Endothelial cell (in vitro differentiated cells): ENCODE measurements around the gene ACSS1. TPM values are rescaled to one million over a fixed set of nuclear protein-coding genes. Genes with fewer than 3 reads are reported as not detected.

Experiments used
- DNase-seq: peaks from one replicate; pipeline ENCODE4 v3.0.0; 2021; ENCODE audit warnings: low spot score
- H3K27ac Mint-ChIP-seq: one replicate; pipeline ENCODE4 v1.8.0; 2021; ENCODE audit warnings: mixed read lengths, inconsistent platforms; ENCODE audit not compliant: unreplicated experiment
- H3K27me3 Mint-ChIP-seq: one replicate; pipeline ENCODE4 v1.8.0; 2021; ENCODE audit warnings: mild to moderate bottlenecking, moderate library complexity, mixed read lengths, inconsistent platforms; ENCODE audit not compliant: unreplicated experiment
- H3K36me3 Mint-ChIP-seq: one replicate; pipeline ENCODE4 v1.8.0; 2021; ENCODE audit warnings: mild to moderate bottlenecking, low read depth, mixed read lengths, inconsistent platforms; ENCODE audit not compliant: unreplicated experiment
- H3K4me1 Mint-ChIP-seq: one replicate; pipeline ENCODE4 v1.8.0; 2021; ENCODE audit warnings: mild to moderate bottlenecking, mixed read lengths, inconsistent platforms; ENCODE audit not compliant: unreplicated experiment
- H3K4me3 Mint-ChIP-seq: one replicate; pipeline ENCODE4 v1.8.0; 2021; ENCODE audit warnings: mild to moderate bottlenecking, mixed read lengths, inconsistent platforms; ENCODE audit not compliant: unreplicated experiment
- H3K9me3 Mint-ChIP-seq: one replicate; pipeline ENCODE4 v1.8.0; 2021; ENCODE audit warnings: mixed read lengths, inconsistent platforms; ENCODE audit not compliant: unreplicated experiment
- total RNA-seq: library from RNA; stranded (reverse); fragmentation: NEBNext Ultra II Directional; extraction: Animal tissue kit (Norgen Biotek cat#: 25700); gene quantifications from one replicate; pipeline ENCODE4 v1.2.1, GENCODE V29; 2021; ENCODE audit not compliant: unreplicated experiment
- TF ChIP-seq, protein P1 (sequence below): fragments of 200-600 bp; sonication (generic); IDR thresholded peaks from one replicate; pipeline ENCODE4 v1.5.0; 2021; ENCODE audit warnings: antibody characterized with exemption; ENCODE audit not compliant: unreplicated experiment

The ACSS1 gene
- total RNA-seq, 1 donor from 2014 or later: 15.5 TPM

DNA sequence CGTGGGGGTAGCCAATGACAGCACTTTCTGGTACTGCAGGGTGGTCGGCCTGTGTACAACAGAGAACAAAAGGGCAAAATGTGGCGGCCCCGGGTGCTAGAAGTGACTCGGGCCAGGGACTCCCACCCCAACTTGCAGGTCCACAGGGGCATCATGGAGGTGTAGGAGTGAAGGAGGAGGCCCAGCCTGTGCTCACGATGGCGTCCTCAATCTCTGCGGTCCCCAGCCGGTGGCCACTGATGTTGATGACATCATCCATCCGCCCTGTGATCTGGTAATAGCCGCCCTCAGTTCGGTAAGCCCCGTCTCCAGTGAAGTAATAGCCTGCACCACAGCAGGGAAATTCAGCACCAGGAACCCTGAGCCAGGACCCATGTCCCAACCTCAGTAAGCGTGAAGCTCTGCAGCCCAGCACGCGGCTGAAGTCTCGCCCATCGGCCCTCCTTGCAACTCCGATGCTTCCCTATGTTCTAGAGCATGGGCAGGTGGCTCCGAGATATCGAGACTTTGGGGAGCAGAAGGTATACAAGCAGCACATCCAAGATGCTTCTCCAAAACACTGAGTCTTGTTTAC, 45.2 kb downstream of the ACSS1 start:
- H3K27ac Mint-ChIP-seq: no peak overlapping the region
- no peak overlapping the region for H3K4me3 Mint-ChIP-seq
- TF ChIP-seq, protein P1, sequence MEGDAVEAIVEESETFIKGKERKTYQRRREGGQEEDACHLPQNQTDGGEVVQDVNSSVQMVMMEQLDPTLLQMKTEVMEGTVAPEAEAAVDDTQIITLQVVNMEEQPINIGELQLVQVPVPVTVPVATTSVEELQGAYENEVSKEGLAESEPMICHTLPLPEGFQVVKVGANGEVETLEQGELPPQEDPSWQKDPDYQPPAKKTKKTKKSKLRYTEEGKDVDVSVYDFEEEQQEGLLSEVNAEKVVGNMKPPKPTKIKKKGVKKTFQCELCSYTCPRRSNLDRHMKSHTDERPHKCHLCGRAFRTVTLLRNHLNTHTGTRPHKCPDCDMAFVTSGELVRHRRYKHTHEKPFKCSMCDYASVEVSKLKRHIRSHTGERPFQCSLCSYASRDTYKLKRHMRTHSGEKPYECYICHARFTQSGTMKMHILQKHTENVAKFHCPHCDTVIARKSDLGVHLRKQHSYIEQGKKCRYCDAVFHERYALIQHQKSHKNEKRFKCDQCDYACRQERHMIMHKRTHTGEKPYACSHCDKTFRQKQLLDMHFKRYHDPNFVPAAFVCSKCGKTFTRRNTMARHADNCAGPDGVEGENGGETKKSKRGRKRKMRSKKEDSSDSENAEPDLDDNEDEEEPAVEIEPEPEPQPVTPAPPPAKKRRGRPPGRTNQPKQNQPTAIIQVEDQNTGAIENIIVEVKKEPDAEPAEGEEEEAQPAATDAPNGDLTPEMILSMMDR: no peak
- no peaks in the 10 kb centered on the region for H3K36me3 Mint-ChIP-seq
- peaks cover 4% of the 10 kb centered on the region for H3K27me3 Mint-ChIP-seq
- H3K9me3 Mint-ChIP-seq: no peaks in the 10 kb centered on the region
- DNase-seq: no peak
- peaks cover 2% of the 10 kb centered on the region for H3K4me1 Mint-ChIP-seq

DNA sequence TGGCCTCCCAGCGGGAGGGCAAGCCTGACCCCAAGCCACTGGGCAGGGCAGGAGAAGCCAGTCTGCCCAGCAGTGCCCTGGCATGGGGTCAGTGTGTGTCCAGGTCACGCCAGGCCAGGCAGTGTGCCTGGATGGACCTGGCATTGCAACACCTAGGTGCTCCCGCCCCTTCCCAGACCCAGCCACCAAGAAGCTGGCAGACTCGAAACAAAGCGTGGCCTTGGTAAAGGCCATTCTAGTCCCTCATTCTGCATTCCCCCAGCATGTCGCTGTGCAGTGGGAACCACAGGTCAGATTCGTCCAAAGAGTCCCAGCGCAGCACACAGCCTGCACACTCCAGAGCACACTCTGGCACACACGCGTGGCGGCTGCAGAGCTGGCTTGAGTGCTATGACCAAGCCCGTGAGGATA, 46.1 kb downstream of the ACSS1 start:
- H3K9me3 Mint-ChIP-seq: no peaks in the 10 kb centered on the region
- peaks cover 4% of the 10 kb centered on the region for H3K27me3 Mint-ChIP-seq
- H3K4me3 Mint-ChIP-seq: no peak overlapping the region
- no peak for DNase-seq
- TF ChIP-seq, protein P1: no peak
- H3K36me3 Mint-ChIP-seq: peaks cover 2% of the 10 kb centered on the region
- no peak overlapping the region for H3K27ac Mint-ChIP-seq
- H3K4me1 Mint-ChIP-seq: peaks cover 2% of the 10 kb centered on the region

DNA sequence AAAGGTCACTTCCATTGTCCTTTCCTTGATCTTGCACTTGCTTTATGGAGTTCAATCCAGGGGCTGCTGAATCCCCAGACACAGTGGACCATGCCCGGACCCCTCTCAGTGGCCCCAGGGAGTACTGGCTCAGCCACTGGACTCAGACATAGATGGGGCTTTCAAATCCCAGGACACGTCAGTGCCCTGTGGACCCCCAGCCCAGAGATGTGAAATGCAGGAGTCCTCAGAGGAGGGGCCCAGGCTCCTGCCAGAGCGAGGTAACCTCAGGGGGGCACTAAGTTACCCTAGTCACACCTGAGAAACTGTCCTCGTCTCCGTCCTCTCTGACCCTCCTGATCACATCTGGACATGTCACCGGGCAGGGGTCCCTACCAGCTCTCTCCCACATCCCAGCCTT, 46.7 kb downstream of the ACSS1 start:
- no peak overlapping the region for H3K27ac Mint-ChIP-seq
- H3K36me3 Mint-ChIP-seq: peaks cover 3% of the 10 kb centered on the region
- no peak overlapping the region for H3K4me3 Mint-ChIP-seq
- peaks cover 2% of the 10 kb centered on the region for H3K27me3 Mint-ChIP-seq
- H3K9me3 Mint-ChIP-seq: no peaks in the 10 kb centered on the region
- TF ChIP-seq, protein P1: no peak
- peaks cover 2% of the 10 kb centered on the region for H3K4me1 Mint-ChIP-seq
- no peak for DNase-seq

DNA sequence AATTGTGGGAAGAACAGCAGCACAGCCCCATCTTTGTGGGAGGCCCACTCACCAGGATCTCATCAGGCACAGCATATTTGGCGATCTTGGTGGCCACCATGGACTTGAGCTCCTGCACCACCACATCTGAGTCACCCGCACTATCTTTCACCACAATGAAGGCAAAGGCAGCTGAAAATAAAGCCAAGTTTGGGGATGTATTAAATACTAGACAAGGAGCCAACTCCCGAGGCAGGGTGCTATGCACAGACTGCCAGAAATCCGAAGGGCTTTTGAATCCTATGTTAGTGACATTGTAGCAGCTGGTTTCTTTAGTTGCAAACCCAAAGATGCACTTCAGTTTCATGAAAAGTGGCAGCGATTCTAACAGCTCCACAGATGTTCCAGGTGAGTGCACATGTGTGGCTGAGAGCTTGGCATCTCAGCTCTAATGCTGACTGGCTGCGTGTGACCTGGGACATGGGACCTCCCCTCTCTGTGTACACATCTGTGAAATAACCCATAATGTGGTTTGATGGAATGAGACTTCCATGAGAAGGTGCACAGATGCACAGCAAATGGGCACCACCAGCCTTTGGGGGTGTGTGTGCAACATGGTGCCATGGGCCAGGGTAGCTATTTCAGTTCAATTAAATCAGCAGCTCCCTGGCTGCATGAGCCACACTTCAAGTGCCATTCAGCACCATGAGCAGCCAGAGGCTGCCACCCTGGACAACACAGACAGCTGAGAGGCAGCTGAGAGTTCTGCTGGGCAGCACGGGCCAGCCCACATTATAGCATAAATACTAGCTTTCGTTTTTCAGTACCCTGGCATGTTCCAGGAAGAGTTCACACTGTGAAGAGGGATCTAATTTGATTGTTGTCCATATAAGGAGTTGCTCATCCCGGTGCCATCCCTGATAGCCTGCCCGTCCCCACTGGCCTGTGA, 48.5 kb downstream of the ACSS1 start:
- TF ChIP-seq, protein P1: no peak
- peaks cover 2% of the 10 kb centered on the region for H3K4me1 Mint-ChIP-seq
- H3K36me3 Mint-ChIP-seq: peaks cover 7% of the 10 kb centered on the region
- no peak overlapping the region for H3K27ac Mint-ChIP-seq
- no peak overlapping the region for H3K4me3 Mint-ChIP-seq
- H3K27me3 Mint-ChIP-seq: peaks cover 2% of the 10 kb centered on the region
- no peaks in the 10 kb centered on the region for H3K9me3 Mint-ChIP-seq
- no peak for DNase-seq
